HFF-Myc (cell line): ENCODE data around the gene E2F3.
A peak's percentile ranks its signal among the peaks of the same experiment; 100 is the strongest.
"Not testable (repeated sequence)": the region's sequence is repeated elsewhere in the genome, so short reads cannot be mapped to it uniquely, and the experiment has no call there.

Experiments used
- DNase-seq: peaks from one replicate; pipeline ENCODE4 v3.0.0-alpha.2; 2011; ENCODE audit warnings: low read depth; ENCODE audit errors: extremely low read depth
- H3K4me3 ChIP-seq: replicated peaks from 2 replicates; pipeline ENCODE4 v1.5.1; 2011; ENCODE audit warnings: low read depth, mild to moderate bottlenecking, control low read depth, low read length
- CTCF ChIP-seq: IDR thresholded peaks from 2 replicates; pipeline ENCODE4 v1.5.1; 2012; ENCODE audit warnings: mild to moderate bottlenecking, low read depth, low read length, control low read depth; ENCODE audit errors: missing control alignments

E2F3 gene

GRCh38 chr6:20497216-20498040 lies 95.7 kb downstream of the E2F3 start:
- DNase-seq = peak; percentile 90
- TF ChIP-seq CTCF = no peak

GRCh38 chr6:20498041-20498385 lies 96.3 kb downstream of the E2F3 start:
- H3K4me3 ChIP-seq = no peak overlapping the region
- no peak for TF ChIP-seq CTCF
- no peak for DNase-seq

More at GRCh38 chr6:20497216-20498040, 95.7 kb downstream of the E2F3 start:
- H3K4me3 ChIP-seq = no peak overlapping the region

GRCh38 chr6:20509212-20509611 lies 107.5 kb downstream of the E2F3 start:
- TF ChIP-seq CTCF = no peak
- no peak for DNase-seq
- H3K4me3 ChIP-seq = no peak overlapping the region

GRCh38 chr6:20511852-20512251 lies 110.2 kb downstream of the E2F3 start:
- TF ChIP-seq CTCF = no peak
- DNase-seq = no peak
- H3K4me3 ChIP-seq = no peak overlapping the region

GRCh38 chr6:20525208-20525607 lies 123.5 kb downstream of the E2F3 start:
- H3K4me3 ChIP-seq, DNase-seq: not testable (repeated sequence)

- H3K4me3 ChIP-seq, DNase-seq: not testable (repeated sequence)
- peak; percentile 19 for TF ChIP-seq CTCF
These were observed 127.4 kb downstream of the E2F3 start for GRCh38 chr6:20529086-20529448.

- no peak for TF ChIP-seq CTCF
These were observed 131.2 kb downstream of the E2F3 start for GRCh38 chr6:20532881-20533280.

More at GRCh38 chr6:20532881-20533280, 131.2 kb downstream of the E2F3 start:
- DNase-seq = no peak
- no peak overlapping the region for H3K4me3 ChIP-seq
